Smooth muscle cell (in vitro differentiated cells): ENCODE data around the gene RBM15B. TPM values are rescaled to one million over a fixed set of nuclear protein-coding genes. Genes with fewer than 3 reads are reported as not detected.

ENCODE experiments used
- DNase-seq: peaks from one replicate; lab custom pipeline; 2025; ENCODE audit not compliant: unreplicated experiment; lab: John Stamatoyannopoulos, UW
- H2AFZ ChIP-seq: fragments of 200-600 bp; sonication (generic); 2 replicates; pipeline ENCODE4 v1.6.0; 2016; ENCODE audit warnings: antibody characterized with exemption, low read depth, mild to moderate bottlenecking
- H3F3A ChIP-seq: fragments of 200-600 bp; sonication (generic); 2 replicates; pipeline ENCODE4 v1.6.0; 2017; ENCODE audit warnings: antibody characterized with exemption, low read depth
- H3K27ac ChIP-seq: fragments of 200-600 bp; sonication (generic); 2 replicates; pipeline ENCODE4 v1.5.1; 2016; ENCODE audit warnings: low read depth, mild to moderate bottlenecking
- H3K27me3 ChIP-seq: fragments of 200-600 bp; sonication (generic); 2 replicates; pipeline ENCODE4 v1.6.1; 2016; ENCODE audit warnings: low read depth, mild to moderate bottlenecking
- H3K36me3 ChIP-seq: fragments of 200-600 bp; sonication (generic); 2 replicates; pipeline ENCODE4 v1.5.1; 2016; ENCODE audit warnings: low read depth
- H3K4me1 ChIP-seq: fragments of 200-600 bp; sonication (generic); 2 replicates; pipeline ENCODE4 v1.5.1; 2016; ENCODE audit warnings: low read depth
- H3K4me2 ChIP-seq: fragments of 200-600 bp; sonication (generic); 2 replicates; pipeline ENCODE4 v1.6.0; 2016; ENCODE audit warnings: mild to moderate bottlenecking
- H3K4me3 ChIP-seq: fragments of 200-600 bp; sonication (generic); 2 replicates; pipeline ENCODE4 v1.5.1; 2016; ENCODE audit warnings: mild to moderate bottlenecking
- H3K79me2 ChIP-seq: fragments of 200-600 bp; sonication (generic); 2 replicates; pipeline ENCODE4 v1.6.0; 2016; ENCODE audit warnings: low read depth, mild to moderate bottlenecking
- H3K9ac ChIP-seq: fragments of 200-600 bp; sonication (generic); 2 replicates; pipeline ENCODE4 v1.6.0; 2016; ENCODE audit warnings: low read depth
- H3K9me3 ChIP-seq: fragments of 200-600 bp; sonication (generic); replicated peaks from 2 replicates; pipeline ENCODE4 v1.5.1; 2016; ENCODE audit warnings: low read depth
- H4K20me1 ChIP-seq: fragments of 200-600 bp; sonication (generic); 2 replicates; pipeline ENCODE4 v1.6.0; 2016; ENCODE audit warnings: low read depth
- CTCF ChIP-seq: fragments of 200-600 bp; sonication (generic); IDR thresholded peaks from 2 replicates; pipeline ENCODE4 v1.5.1; 2017; ENCODE audit warnings: borderline replicate concordance, mild to moderate bottlenecking, antibody characterized with exemption; ENCODE audit not compliant: insufficient read depth, poor library complexity, severe bottlenecking
- whole genome bisulfite sequencing: methylation state at CpG from one replicate; pipeline ENCODE4 v1.1.7; 2016; ENCODE audit warnings: low lambda C conversion rate; 5-methylcytosine and 5-hydroxymethylcytosine counted together
- polyA plus RNA-seq: library from polyadenylated mRNA; unstranded; fragments of >200 nt; fragmentation: Nextera tagmentation; extraction: Ambion mirVana; gene quantifications from 2 replicates; pipeline ENCODE4 v1.2.1, GENCODE V29; 2016
- total RNA-seq: library from RNA; depleted of rRNA; stranded (reverse); fragments of >200 nt; gene quantifications from 2 replicates; pipeline ENCODE4 v1.2.3, GENCODE V29; 2014

The RBM15B gene
- total and polyA plus RNA-seq, 2 experiments from 2014 or later = 21.7 to 38.0 TPM

DNA sequence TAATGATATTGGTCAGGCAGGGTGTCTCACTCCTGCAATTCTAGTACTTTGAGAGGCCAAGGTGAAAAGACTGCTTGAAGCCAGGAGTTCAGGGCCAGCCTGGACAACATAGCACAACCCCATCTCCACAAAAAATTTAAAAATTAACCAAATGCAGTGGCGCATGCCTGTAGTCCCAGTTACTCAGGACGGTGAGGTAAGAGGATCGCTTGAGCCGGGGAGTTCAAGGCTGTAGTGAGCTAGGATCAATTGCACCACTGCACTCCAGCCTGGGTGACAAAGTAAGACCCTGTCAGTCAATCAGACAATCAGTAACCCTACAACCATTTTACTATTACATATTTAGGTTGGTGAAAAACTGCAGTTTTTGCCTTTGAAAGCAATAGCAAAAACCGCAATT is 43.0 kb downstream of the RBM15B start:
- no peak for DNase-seq
- Histone ChIP-seq H3K27me3 (no peaks in the 10 kb centered on the region), H3K27ac (no peak overlapping the region), H3F3A (no peaks in the 10 kb centered on the region), H3K79me2 (no peaks in the 10 kb centered on the region), H2AFZ (no peak overlapping the region), H3K4me2 (no peak overlapping the region), H3K36me3 (no peaks in the 10 kb centered on the region), H3K9me3 (no peaks in the 10 kb centered on the region), H4K20me1 (peaks cover 11% of the 10 kb centered on the region), H3K4me3 (no peak overlapping the region), H3K4me1 (no peaks in the 10 kb centered on the region), H3K9ac (no peak overlapping the region)
- 97% methylated on average over 5 of the region's 5 CpGs for WGBS
- TF ChIP-seq CTCF = no peak

DNA sequence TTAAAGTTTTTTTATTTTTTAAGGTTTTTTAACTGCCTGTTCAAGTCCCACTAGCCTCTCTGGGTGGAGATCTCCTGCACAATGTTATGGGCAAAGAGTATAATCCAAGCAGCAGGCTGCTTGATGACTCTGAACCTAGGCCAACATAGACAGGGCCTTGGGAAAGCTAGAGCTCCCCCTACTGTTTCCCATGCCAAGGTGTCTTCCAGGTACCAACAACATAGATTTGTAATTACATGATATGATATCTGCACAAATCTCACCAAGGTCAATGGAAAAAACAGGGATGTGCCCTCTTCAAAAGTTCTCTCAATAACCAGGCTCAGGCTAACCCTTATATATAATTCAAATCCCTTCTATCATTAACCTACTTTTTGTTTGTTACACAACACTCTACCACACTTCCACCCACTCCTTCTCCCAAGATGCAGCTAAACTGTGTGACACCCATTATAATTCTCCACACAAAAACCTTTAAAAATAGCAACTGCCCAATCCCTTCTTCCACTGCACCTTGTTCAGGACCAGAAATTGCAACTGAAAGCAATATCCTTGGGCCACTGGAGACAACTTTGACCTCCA is 43.8 kb downstream of the RBM15B start:
- Histone ChIP-seq H3K4me1 (no peaks in the 10 kb centered on the region), H3K27ac (no peak overlapping the region), H3K9ac (no peak overlapping the region), H4K20me1 (peaks cover 11% of the 10 kb centered on the region), H2AFZ (no peak overlapping the region), H3K36me3 (no peaks in the 10 kb centered on the region), H3K4me2 (no peak overlapping the region), H3K4me3 (no peak overlapping the region), H3F3A (no peaks in the 10 kb centered on the region), H3K79me2 (no peaks in the 10 kb centered on the region), H3K27me3 (no peaks in the 10 kb centered on the region), H3K9me3 (no peaks in the 10 kb centered on the region)
- TF ChIP-seq CTCF = peak; percentile 45
- no peak for DNase-seq

GRCh38 chr3:51436998-51437639 is 46.0 kb downstream of the RBM15B start:
- Histone ChIP-seq H3K27ac (no peak overlapping the region), H3K4me3 (no peak overlapping the region), H3K9ac (no peak overlapping the region), H2AFZ (no peak overlapping the region), H3F3A (no peaks in the 10 kb centered on the region), H3K79me2 (no peaks in the 10 kb centered on the region), H3K27me3 (no peaks in the 10 kb centered on the region), H3K36me3 (no peaks in the 10 kb centered on the region), H3K4me1 (no peaks in the 10 kb centered on the region), H4K20me1 (peaks cover 11% of the 10 kb centered on the region), H3K9me3 (no peaks in the 10 kb centered on the region), H3K4me2 (no peak overlapping the region)
- TF ChIP-seq CTCF = no peak
- WGBS = 98% methylated on average over 8 of the region's 8 CpGs
- DNase-seq = no peak
